NCI-H774 (cell line): ENCODE results near the gene SORCS2.
"Not testable (repeated sequence)": the region's sequence is repeated elsewhere in the genome, so short reads cannot be mapped to it uniquely, and the experiment has no call there.

ENCODE experiments used
- DNase-seq: peaks from one replicate; lab custom pipeline; 2025; lab: John Stamatoyannopoulos, UW

The SORCS2 gene

DNA sequence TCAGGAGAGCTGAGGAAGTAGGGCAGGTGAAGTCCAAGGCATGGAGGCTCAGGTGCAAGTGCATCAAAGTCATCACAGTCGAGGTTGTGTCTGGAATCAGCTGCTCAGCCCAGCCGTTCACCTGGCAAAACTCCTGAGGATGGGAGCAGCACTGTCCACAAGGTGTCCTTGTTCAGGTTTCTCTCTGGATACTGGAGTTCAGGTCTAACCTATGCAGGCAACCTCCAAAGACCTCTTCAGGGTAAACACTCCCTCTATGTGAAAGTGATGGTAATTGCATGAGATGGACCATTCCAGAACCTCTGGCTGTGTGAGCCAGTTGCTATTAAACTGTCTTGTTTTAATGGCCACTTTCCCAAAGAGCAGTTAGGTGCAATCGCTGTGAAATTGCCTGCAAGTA lies 362.6 kb downstream of the SORCS2 start:
- no peak for DNase-seq

DNA sequence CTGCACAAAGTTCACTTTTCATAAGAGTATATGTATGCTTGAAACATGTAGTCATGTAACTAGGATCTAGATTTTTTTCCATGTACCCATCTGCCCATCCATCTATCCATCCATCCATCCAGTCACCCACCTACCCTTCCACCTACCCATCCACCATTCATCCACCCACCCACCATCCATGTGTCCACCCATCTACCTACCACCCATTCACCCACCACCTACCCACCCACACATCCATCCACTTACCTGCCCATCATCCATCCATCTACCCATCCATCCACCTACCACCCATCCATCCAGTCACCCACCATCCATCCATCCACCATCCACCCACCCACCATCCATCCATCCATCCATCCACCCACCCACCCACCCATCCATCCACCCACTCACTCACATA lies 364.2 kb downstream of the SORCS2 start:
- no peak for DNase-seq

DNA sequence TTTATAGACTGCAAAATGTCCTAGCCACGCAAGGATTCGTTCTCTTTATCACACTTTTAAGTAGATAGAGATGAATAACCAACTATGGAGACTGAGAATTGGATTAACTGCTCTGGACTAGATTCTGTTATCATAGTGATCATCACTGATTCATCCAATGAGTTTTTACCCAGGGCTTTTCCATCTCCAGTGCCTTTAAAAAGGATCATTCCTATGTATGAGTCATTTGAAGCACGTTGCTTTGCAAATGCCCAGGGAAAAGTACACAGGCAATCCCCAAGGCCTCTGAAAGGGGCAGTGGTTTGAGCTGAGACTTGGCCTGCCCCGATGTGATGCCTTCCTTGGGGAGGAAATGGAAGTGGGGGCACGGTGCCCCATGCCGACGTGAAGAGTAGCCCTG lies 365.1 kb downstream of the SORCS2 start:
- DNase-seq: no peak

GRCh38 chr4:7558436-7558835 lies 366.1 kb downstream of the SORCS2 start:
- no peak for DNase-seq

- no peak for DNase-seq
These were observed 367.0 kb downstream of the SORCS2 start for GRCh38 chr4:7559316-7559715.

- DNase-seq: no peak
These were observed 367.5 kb downstream of the SORCS2 start for GRCh38 chr4:7559741-7560395.

GRCh38 chr4:7561557-7561956 lies 369.2 kb downstream of the SORCS2 start:
- DNase-seq: no peak

DNA sequence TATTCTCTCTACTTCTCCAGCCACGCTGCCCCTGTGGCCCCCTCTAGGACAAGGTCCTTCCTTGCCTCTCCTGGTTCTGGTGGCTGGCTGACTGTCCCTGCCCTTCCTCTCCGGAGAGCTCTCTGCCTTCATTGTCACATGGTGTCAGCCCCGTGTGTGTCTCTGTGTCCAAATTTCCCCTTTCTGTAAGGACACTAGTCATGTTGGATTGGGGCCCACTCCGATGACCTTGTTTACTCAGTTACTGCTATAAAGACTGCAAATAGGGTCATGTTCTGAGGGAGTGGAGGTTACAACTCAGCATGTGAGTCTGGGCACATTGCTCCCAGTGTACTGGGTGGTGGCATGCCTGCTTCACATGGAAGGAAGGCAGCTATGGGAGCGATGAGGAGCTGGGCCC lies 371.9 kb downstream of the SORCS2 start:
- DNase-seq: no peak

DNA sequence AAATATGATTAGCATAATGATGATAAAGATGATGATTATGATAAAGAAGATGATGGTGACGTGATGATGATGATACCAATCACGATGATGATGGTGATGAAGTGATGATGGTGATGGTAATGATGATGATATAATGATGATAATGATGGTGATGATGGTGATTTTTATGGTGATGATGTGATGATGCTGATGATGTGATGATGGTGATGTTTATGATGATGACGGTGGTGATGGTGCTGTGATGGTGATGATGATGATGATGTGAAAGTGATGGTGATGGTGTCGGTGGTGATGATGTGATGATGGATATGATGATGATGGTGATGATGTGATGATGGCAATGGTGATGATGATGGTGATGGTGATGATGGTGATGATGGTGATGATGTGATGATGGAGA lies 373.1 kb downstream of the SORCS2 start:
- DNase-seq: no peak

GRCh38 chr4:7569810-7570783 lies 377.8 kb downstream of the SORCS2 start:
- DNase-seq: no peak

GRCh38 chr4:7571001-7571400 lies 378.7 kb downstream of the SORCS2 start:
- DNase-seq: no peak

DNA sequence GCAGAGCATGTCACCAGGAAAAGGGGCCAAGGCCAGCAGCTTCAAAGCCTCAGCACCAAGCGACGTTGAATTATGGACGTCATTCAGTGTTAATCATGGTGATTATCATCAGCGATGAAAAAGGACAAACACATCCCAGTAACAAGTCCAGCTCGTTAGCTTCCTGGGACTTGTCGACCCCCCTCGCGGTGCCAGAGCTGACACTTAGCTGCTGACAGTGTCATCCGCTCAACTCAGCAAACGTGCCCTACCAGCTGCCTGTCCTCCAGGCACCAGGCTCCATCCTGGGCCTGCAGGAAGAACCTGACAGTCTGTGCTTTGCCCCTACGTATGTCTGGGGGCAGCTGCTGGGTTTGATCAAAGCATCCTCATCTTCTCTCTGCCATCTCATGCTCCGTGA lies 379.4 kb downstream of the SORCS2 start:
- no peak for DNase-seq

DNA sequence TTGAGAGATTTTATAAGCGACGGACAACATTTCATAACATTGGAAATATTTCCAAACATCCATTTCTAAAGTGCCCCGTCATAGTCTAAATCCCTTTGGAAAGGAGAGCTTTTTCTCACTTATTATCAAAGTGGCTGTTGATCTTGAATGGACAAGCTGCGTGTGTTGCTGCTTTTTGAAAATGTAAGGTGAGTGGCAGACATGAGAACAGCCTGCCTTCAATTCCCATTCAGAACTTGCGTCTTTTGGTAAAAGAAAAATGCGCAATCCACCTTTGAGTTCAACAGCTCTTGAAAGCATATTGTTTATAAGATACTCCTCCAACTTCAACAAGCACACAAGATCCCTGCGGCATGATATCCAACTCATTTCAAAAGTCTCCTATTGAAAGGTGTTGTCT lies 380.6 kb downstream of the SORCS2 start:
- DNase-seq: no peak

GRCh38 chr4:7573576-7574091 lies 381.3 kb downstream of the SORCS2 start:
- DNase-seq: no peak

- no peak for DNase-seq
These were observed 382.1 kb downstream of the SORCS2 start for GRCh38 chr4:7574287-7575014.

DNA sequence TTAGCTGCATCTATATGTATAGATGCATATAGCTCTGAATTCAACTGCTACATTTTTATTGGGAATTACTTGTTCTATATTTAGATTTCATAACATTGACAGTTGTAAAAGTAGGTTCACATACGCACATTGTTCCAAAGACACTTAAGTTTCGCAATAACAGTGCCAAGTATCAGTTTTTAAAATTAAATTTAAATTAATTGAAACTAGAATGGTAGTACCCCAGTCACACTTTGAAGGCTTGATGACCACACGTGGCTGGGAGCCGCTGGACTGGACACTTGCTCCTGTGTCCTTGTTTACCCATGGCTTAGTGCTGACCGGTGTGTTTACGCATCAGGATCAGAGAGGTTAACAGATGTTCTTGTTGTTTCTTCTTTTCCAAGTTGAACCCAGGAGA lies 383.1 kb downstream of the SORCS2 start:
- no peak for DNase-seq

GRCh38 chr4:7577361-7578039 lies 385.2 kb downstream of the SORCS2 start:
- DNase-seq: not testable (repeated sequence)

DNA sequence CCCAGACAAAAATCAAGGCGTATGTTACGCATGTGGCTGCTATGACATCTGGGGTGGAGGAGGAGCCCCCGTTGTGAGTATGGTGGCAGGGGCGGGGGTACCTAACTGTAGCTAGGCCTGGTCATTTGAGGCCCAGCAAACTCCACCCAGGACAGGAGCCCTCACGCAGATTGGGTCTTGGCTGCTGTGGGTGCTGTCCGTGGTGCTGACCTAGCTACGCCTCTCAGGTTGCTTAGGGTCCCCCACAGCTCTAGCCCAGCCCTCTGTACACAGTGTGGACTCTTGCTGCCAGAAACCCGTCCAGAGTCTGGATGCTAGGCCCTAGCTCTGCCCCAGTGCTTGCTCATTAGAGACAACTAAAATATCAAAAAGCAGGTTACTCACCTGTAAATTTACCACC lies 389.1 kb downstream of the SORCS2 start:
- no peak for DNase-seq

DNA sequence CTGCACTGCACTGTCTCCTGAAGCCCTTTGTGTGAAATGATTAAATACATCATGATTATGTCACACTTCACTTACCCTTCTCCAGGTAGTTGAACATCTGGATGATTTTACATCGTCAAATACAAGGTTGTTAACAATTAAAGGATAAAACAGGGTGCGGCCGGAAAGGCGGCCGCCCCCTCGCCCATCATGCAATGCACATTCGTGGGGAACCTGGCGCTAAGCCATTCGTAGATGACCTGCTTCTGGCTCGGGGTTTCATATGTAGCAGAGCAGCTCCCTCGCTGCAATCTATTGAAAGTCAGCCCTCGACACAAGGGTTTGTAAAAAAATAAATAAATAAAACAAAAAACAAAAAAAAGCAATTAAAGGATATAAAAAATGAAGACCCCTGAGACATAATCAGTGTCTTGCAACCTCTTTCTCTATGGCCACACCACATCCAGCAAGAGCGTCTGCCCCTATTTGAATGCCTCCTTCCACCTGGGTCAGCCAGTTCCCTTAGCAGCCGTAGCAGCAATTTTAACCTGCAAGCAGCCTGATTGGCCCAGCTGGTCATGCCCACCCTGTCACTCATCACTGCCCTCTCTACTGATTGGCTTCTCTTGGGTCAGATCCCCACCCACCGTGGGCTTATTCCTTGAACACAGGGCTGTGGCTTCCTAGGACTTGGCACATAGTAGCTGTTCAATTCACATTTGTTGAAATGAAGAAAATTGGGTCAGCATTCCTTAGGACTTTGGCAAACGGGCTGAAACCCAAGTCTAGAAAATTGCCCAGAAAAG lies 390.2 kb downstream of the SORCS2 start:
- no peak for DNase-seq

DNA sequence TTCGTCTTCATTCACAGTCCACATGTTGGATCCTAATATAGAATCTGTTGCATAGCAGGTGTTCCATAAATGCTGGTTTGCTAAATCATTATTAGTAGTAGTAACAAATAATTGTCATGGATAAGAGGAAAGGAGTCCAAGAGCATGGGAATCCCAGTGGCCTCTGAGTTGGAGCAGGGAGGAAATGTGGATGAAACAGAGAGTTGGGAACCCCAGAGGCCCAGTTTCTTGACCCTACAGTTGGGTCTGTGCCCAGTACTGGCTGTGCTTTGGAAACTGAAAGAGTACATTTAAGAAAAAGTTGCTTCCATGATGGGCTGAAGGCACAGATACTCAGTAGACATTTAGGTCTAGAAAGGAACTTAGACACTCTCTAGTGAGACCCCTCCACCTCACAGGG lies 391.8 kb downstream of the SORCS2 start:
- DNase-seq: no peak

DNA sequence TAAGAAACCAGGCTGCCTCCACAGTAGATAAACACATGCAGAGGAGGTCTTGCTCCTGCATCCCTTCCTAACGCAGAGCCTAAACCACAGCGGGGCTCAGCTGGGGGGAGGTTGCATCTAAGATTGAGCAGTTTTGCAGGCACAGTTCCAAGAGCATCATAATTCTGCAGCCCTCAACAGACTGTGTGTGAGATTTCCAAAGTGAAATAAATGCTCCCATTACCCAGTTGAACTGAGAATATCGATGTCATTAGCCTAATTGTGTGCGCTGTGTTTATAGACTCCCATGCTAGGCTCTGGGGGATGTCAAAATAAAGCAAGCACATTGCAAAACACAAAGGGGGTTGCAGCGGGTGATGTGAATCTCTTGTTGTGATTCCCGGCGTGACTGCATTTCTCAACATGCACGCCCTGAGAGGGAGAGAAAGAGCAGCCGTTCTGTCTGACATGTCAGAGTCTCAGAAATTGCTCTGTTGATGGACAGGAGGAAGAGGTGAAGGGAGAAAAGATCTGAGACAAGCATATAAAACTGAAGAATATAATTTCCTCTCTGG lies 392.3 kb downstream of the SORCS2 start:
- no peak for DNase-seq
